GM11168 (cell line): ENCODE measurements around the gene SLC2A8.

Experiments
- in situ Hi-C: fragments of 300-500 bp; cut with MboI; formaldehyde crosslinking; loops from one replicate; pipeline ENCODE4 v1.12.0; 2022; ENCODE audit warnings: low sequenced_read_pairs; ENCODE audit not compliant: unreplicated experiment

The SLC2A8 gene

DNA sequence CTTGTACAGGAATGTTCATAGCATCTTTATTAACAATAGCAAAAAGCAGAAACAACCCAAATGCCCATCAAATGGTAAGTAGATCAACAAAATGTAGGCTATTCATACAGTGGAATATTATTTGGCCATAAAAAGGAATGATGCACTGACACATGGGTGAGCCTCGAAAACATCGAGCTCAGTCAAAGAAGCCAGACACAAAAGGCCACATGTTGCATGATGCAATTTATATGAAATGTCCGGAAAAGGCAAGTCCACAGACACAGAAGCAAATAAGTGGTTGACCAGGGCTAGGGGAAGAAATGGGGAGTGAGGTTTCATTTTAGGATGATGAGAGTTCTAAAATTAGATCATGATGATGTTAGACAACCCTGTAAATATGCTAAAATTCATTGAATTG lies 16.5 kb upstream of the SLC2A8 start:
- in situ Hi-C loops = loop anchor here (25.0 kb wide), 1 partner anchor 443 kb away; no protein-coding TSS in a partner anchor

DNA sequence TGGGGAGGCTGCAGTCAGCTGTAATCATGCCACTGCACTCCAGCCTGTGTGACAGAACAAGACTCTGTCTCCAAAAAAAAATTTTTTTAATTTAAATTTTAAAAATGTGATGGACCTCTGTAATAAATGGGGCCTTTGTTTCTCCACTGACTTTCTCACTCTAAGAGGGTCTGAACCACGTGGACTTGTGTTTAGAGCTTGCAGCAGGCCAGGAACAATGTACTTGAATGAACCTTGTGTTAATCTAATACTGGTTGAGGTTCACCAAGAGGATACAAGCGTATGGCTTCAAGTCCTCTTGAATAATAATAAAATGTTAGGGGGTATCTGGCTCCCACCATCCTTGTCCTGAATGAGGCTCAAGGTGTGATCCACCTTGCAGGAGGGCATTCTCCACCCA lies 14.4 kb upstream of the SLC2A8 start:
- in situ Hi-C loops = loop anchor here (25.0 kb wide), 1 partner anchor 445 kb away; no protein-coding TSS in a partner anchor

DNA sequence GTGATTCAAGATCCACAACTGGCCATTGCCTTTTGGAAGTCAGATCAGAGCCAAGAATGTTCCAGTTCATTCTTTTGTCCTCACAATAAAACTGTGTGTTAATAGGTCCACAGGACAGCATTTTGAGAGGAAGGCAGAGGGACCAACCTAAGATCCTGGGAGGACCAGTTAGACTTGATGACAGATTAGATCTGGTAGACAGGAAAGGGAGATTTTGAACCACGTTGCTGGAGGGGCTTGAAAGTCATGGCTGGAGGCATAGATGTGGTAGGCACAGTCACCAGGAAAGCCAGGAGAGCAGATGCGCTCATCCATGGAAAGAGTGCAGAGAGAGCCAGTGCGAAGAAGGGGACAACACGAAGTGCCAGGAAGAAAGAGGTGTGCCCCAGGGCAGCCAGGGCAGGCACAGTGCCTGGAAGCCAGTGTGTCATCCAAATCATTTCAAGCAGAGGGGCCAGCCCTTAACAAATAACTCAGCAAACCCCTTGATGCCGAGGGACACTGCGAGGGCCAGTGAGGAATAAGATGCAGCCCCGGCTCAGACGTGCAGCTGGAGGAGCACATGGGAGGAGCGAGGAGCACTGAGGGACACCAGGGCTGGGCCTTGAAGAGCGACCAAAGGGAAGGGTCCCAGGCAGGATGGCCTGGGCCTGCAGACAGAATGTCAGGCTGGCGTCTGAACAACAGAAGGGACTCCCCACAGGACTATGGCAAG lies 12.8 kb upstream of the SLC2A8 start:
- in situ Hi-C loops = loop anchor here (25.0 kb wide), 1 partner anchor 447 kb away; no protein-coding TSS in a partner anchor

GRCh38 chr9:127384901-127385300 lies 12.1 kb upstream of the SLC2A8 start:
- in situ Hi-C loops = loop anchor here (25.0 kb wide), 1 partner anchor 448 kb away; no protein-coding TSS in a partner anchor

DNA sequence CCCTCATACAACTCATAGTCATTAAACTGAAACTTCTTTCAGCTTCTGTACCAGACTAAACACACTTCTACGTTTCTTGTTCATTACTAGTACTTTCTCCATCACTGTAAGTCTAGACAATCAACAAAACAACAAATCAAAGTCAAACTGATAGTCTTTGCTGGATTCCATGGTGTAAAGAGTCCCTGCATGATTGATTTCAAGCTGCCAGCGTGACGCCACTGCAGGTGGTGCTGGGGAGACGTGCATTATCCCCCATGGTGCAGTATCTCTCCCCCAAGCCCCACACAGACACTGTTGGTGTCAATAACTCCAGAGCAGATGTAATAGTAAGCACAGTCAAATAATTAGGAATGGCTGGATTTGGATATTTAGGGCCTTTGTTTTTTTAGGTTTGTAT lies 10.7 kb upstream of the SLC2A8 start:
- in situ Hi-C loops = loop anchor here (25.0 kb wide), 1 partner anchor 449 kb away; no protein-coding TSS in a partner anchor

GRCh38 chr9:127386981-127387380 lies 10.0 kb upstream of the SLC2A8 start:
- in situ Hi-C loops = loop anchor here (25.0 kb wide), 1 partner anchor 450 kb away; no protein-coding TSS in a partner anchor

- in situ Hi-C loops = loop anchor here (25.0 kb wide), 1 partner anchor 451 kb away; no protein-coding TSS in a partner anchor
Observed at GRCh38 chr9:127388037-127388855, 8.7 kb upstream of the SLC2A8 start.

GRCh38 chr9:127388856-127389238 lies 8.1 kb upstream of the SLC2A8 start:
- in situ Hi-C loops = loop anchor here (25.0 kb wide), 1 partner anchor 452 kb away; no protein-coding TSS in a partner anchor

DNA sequence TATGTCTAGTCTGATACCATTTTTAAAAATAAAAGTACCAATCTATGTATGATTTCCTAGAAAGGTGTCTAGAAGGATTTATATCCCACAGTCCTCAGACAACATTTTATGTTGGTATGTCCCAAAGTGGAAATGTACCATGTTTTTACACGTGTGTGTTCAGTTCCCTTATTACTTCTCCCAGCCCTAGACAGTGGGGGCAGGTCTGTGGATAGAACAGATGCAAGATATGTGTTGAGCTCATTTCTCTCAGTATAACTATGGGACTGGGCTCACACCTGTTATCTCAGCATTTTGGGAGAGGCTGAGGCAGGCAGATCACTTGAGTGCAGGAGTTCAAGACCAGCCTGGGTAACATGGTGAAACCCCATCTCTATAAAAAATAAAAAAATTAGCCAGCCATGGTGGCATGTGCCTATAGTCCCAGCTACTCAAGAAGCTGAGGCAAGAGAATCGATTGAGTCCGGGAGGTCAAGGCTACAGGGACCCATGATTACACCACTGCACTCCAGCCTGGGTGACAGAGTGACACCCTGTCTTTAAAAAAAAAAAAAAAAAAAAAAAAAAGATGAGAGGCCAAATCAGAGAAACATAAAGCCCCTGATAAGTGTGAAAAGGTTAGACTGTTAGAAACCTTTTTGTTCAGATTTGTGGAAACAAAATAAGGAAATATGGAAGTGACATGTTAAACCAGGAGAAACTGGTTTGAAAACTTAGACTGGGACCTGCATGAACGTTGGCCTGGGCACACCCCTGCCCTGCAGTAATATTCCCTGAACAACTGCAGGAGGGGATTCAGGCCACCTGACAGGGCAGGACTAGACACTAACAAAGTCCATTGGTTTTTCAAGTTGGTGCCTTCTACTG lies 7.4 kb upstream of the SLC2A8 start:
- in situ Hi-C loops = loop anchor here (25.0 kb wide), 1 partner anchor 452 kb away; no protein-coding TSS in a partner anchor

- in situ Hi-C loops = loop anchor here (25.0 kb wide), 1 partner anchor 453 kb away; no protein-coding TSS in a partner anchor
Observed at GRCh38 chr9:127390248-127390545, 6.8 kb upstream of the SLC2A8 start.

- in situ Hi-C loops = loop anchor here (25.0 kb wide), 1 partner anchor 453 kb away; no protein-coding TSS in a partner anchor
Observed at GRCh38 chr9:127390563-127390962, 6.4 kb upstream of the SLC2A8 start.

- in situ Hi-C loops = loop anchor here (25.0 kb wide), 1 partner anchor 455 kb away; no protein-coding TSS in a partner anchor
Observed at GRCh38 chr9:127392166-127392565, 4.8 kb upstream of the SLC2A8 start.

DNA sequence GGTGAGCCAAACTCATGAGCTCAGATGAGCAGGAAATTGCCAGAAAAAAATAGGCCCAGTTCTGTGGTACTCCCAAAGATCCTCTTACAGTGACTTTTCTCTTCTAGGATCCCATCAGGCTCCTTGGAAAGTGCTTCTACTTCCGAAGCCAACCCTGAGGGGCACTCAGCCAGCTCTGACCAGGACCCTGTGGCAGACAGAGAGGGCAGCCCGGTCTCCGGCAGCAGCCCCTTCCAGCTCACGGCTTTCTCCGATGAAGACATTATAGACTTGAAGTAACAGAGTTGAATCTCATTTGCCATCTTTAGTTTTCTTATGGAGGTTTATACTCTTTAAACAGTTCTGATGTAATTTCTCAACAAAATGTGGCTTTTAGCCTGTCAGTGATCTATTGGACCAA lies 4.0 kb upstream of the SLC2A8 start:
- in situ Hi-C loops = loop anchor here (25.0 kb wide), 1 partner anchor 456 kb away; no protein-coding TSS in a partner anchor

GRCh38 chr9:127393645-127394044 lies 3.3 kb upstream of the SLC2A8 start:
- in situ Hi-C loops = loop anchor here (25.0 kb wide), 1 partner anchor 456 kb away; no protein-coding TSS in a partner anchor

- in situ Hi-C loops = loop anchor here (5.0 to 25.0 kb wide), 2 partner anchors 183 to 458 kb away; no protein-coding TSS in a partner anchor
Observed at GRCh38 chr9:127395497-127396252, 1.3 kb upstream of the SLC2A8 start.

DNA sequence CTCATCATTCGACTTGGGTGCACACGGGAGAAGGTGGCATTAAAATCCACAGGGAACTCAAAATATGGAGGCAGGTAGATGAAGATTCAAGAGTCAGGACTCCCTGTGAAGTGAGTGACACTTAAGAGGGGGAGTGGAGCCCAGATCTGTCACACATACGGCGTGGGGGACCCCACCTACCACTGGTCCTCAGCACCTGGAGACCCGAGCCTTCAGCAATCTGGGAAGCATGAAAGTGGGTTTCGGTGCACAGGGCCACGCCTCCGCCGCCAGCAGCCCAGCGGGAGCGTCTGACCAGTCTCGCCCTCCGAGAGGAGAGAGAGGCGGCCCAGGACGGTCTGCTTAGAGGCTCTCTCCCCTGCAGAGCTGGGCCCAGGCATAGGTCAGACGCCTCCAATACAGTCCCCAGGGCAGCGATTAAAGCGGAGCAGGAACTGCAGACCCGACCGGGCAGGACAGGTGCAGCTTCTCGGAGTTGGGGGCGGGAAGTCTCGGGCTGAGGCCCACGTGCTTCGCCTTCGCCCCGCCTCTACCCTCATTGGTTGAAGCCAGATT lies 639 bp upstream of the SLC2A8 start:
- in situ Hi-C loops = loop anchor here (5.0 to 25.0 kb wide), 2 partner anchors 184 to 459 kb away; no protein-coding TSS in a partner anchor

DNA sequence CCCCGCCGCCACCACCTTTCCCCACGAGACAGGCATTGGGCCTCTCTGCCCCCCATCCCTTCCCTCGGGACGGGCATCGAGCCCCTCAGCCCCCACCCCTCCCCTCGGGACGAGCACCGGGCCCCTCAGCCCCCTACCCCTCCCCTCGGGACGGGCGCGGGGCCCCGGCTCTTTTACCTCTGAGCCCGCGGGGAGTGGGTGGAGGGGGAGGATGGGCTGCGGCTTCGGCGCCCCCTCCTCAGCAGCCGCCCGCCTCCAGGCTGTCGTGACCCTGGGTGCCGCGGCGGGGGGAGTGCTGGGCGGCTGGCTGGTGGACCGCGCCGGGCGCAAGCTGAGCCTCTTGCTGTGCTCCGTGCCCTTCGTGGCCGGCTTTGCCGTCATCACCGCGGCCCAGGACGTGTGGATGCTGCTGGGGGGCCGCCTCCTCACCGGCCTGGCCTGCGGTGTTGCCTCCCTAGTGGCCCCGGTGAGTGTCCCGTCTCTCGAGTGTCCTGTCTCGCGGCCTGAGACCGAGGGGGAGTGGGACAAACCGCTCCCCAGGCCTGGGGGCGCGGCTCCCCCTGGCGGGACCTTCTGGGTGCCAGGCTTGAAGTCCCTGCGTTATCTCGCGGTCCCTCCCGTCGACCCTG lies 791 bp downstream of the SLC2A8 start:
- in situ Hi-C loops = loop anchor here (5.0 to 25.0 kb wide), 2 partner anchors 185 to 460 kb away; no protein-coding TSS in a partner anchor

GRCh38 chr9:127398275-127398647 lies 1.3 kb downstream of the SLC2A8 start:
- in situ Hi-C loops = loop anchor here (5.0 to 25.0 kb wide), 2 partner anchors 186 to 461 kb away; no protein-coding TSS in a partner anchor
